Measurements from ENCODE around the gene GNAT1. TPM values are rescaled to one million over a fixed set of nuclear protein-coding genes. Genes with fewer than 3 reads are reported as not detected.

GNAT1 gene
- total and polyA plus RNA-seq, 3 experiments from 2014 or later: not detected

DNA sequence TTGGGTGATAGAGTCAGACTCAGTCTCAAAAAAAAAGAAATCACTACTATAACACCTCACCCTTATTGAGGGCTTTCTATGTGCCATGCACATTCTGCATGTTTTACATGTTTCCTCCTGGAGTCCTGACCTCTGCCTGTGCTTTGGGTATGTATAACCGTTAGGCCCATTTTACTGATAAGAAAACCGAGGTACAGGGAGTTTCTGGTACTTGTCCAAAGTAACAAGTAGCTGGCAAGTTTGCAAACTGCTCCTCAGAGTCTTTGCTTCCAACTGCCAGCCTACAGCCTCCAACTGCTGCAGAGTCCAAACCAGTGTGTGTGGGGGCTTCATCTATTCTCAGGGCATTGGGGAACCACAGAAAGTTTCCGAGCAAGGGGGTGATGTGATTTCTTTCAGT, 40.9 kb downstream of the GNAT1 start:
- Histone ChIP-seq H3K36me3 (ENCODE audit: insufficient read depth, low read length) (no peaks in the 10 kb centered on the region), H3K9me3 (ENCODE audit: low read length) (no peaks in the 10 kb centered on the region), H3K27ac (ENCODE audit: low read depth, low read length) (no peak overlapping the region), H3K4me3 (ENCODE audit: low read length) (no peak overlapping the region), H3K4me1 (ENCODE audit: insufficient read depth, low read length) (peaks cover 20% of the 10 kb centered on the region), H3K27me3 (ENCODE audit: insufficient read depth, low read length, poor library complexity, severe bottlenecking) (no peaks in the 10 kb centered on the region)
- Mint-ChIP-seq H3K4me1 (peaks cover 11 to 25% (median 19%) of the 10 kb centered on the region in 3 donors), H3K27ac (peak overlapping the region in 1 of 8 donors; percentile 82), H3K36me3 (peaks cover 0 to 11% (median 2%) of the 10 kb centered on the region in 3 donors), H3K9me3 (no peaks in the 10 kb centered on the region), H3K27me3 (no peaks in the 10 kb centered on the region), H3K4me3 (peak overlapping the region in 1 of 7 donors; percentile 40)
- ChIA-PET POLR2A (no interaction called here), CTCF (interaction anchor here (1.0 to 15.9 kb wide), 2 partner anchors 17 to 38 kb away, joined by 5 to 241 read pairs; no protein-coding TSS in a partner anchor)
- no peak for DNase-seq

GRCh38 chr3:50233176-50233575, 41.8 kb downstream of the GNAT1 start:
- no peaks in the 10 kb centered on the region for H3K9me3 Mint-ChIP-seq
- Histone ChIP-seq H3K27me3 (ENCODE audit: insufficient read depth, low read length, poor library complexity, severe bottlenecking) (no peaks in the 10 kb centered on the region), H3K4me1 (ENCODE audit: insufficient read depth, low read length) (peaks cover 15% of the 10 kb centered on the region), H3K27ac (ENCODE audit: low read depth, low read length) (no peak overlapping the region), H3K4me3 (ENCODE audit: low read length) (no peak overlapping the region), H3K9me3 (ENCODE audit: low read length) (no peaks in the 10 kb centered on the region), H3K36me3 (ENCODE audit: insufficient read depth, low read length) (no peaks in the 10 kb centered on the region)
- CTCF ChIA-PET: interaction anchor here (1.0 to 15.9 kb wide), 3 partner anchors 16 to 39 kb away, joined by 3 to 241 read pairs (median 5); no protein-coding TSS in a partner anchor
- DNase-seq: no peak
- peak overlapping the region in 1 of 7 donors; percentile 85 for H3K4me3 Mint-ChIP-seq
- no peaks in the 10 kb centered on the region for H3K27me3 Mint-ChIP-seq
- H3K4me1 Mint-ChIP-seq: peaks cover 11 to 20% (median 11%) of the 10 kb centered on the region in 3 donors
- peaks cover 0 to 18% (median 2%) of the 10 kb centered on the region in 3 donors for H3K36me3 Mint-ChIP-seq
- peak overlapping the region in 3 of 8 donors; percentile 24 to 78 (median 77) for H3K27ac Mint-ChIP-seq
- POLR2A ChIA-PET: interaction anchor here (0.6 kb wide), 3 partner anchors 11 to 144 kb away, joined by 3 to 4 read pairs (median 3); partner anchors contain the start of gene RBM5

GRCh38 chr3:50235716-50236483, 44.5 kb downstream of the GNAT1 start, which contains the start of gene GNAI2:
TSS of gene GNAI2 (plus strand) at chr3:50236204. CDS start at chr3:50236336, 132 bp downstream.
- Mint-ChIP-seq H3K36me3 (peaks cover 0 to 35% (median 1%) of the 10 kb centered on the region in 3 donors), H3K27ac (peak within 1 kb of the TSS; percentile 93 to 99 (median 96)), H3K4me3 (peak within 1 kb of the TSS; percentile 87 to 99 (median 98)), H3K27me3 (no peaks in the 10 kb centered on the region), H3K4me1 (peaks cover 28 to 35% (median 33%) of the 10 kb centered on the region in 3 donors), H3K9me3 (no peaks in the 10 kb centered on the region)
- DNase-seq: peak; percentile 98 to 99 (median 99)
- Histone ChIP-seq H3K9me3 (ENCODE audit: low read length) (no peaks in the 10 kb centered on the region), H3K27ac (ENCODE audit: low read depth, low read length) (peak within 1 kb of the TSS; percentile 71), H3K4me1 (ENCODE audit: insufficient read depth, low read length) (peaks cover 37% of the 10 kb centered on the region), H3K36me3 (ENCODE audit: insufficient read depth, low read length) (peaks cover 13% of the 10 kb centered on the region), H3K4me3 (ENCODE audit: low read length) (peak within 1 kb of the TSS; percentile 99), H3K27me3 (ENCODE audit: insufficient read depth, low read length, poor library complexity, severe bottlenecking) (no peaks in the 10 kb centered on the region)
- ChIA-PET CTCF (interaction anchor here (0.5 to 15.9 kb wide), 11 partner anchors 8 to 249 kb away, joined by 3 to 241 read pairs (median 7); partner anchors contain the start of gene RASSF1), POLR2A (interaction anchor here (0.6 to 3.0 kb wide), 11 partner anchors 8 to 1679 kb away, joined by 3 to 35 read pairs (median 5); partner anchors contain the start of genes C3orf18, IFRD2, LSMEM2 and QRICH1)

DNA sequence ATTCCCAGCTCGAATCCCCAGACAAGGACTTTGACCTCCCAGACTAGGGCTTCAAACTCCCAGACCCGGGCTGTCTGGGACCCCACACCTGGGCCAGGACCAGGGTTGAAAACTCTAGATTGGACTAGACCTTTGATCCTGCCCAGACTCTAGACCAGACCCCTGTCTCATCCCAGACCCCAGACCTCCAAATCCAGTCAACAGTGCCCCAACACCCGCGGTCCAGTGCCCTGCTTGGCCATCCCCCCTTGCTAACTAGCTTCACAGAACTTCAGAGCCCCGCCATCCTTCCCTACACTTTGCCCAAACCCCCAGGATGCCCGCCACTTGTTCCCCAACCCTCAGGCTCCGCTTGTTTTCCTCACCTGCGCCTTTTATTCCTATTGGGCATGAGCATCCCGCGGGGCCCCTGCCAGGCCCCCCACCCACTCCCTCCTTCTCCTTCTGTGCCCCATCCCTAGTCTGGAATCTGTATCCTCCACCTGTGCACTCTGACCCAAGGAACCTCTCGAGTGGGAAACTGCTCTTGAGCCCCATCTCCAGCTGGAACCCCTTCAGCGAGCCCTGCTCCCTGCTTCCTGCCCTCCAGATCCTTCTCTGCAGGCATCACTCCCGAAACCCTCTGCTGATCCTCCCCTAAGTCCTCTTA, 45.2 kb downstream of the GNAT1 start:
- peaks cover 44% of the 10 kb centered on the region for H3K4me1 ChIP-seq (ENCODE audit: insufficient read depth, low read length)
- H3K27me3 Mint-ChIP-seq: no peaks in the 10 kb centered on the region
- peak overlapping the region; percentile 93 to 99 (median 96) for H3K27ac Mint-ChIP-seq
- ChIA-PET CTCF (interaction anchor here (1.2 to 15.9 kb wide), 7 partner anchors 10 to 42 kb away, joined by 3 to 241 read pairs (median 11); no protein-coding TSS in a partner anchor), POLR2A (interaction anchor here (1.8 to 3.0 kb wide), 2 partner anchors 9 to 10 kb away, joined by 6 to 35 read pairs; no protein-coding TSS in a partner anchor)
- DNase-seq: no peak
- H3K9me3 Mint-ChIP-seq: no peaks in the 10 kb centered on the region
- H3K4me1 Mint-ChIP-seq: peaks cover 34 to 42% (median 38%) of the 10 kb centered on the region in 3 donors
- H3K36me3 Mint-ChIP-seq: peaks cover 0 to 41% (median 0%) of the 10 kb centered on the region in 3 donors
- no peaks in the 10 kb centered on the region for H3K9me3 ChIP-seq (ENCODE audit: low read length)
- H3K27me3 ChIP-seq (ENCODE audit: insufficient read depth, low read length, poor library complexity, severe bottlenecking): no peaks in the 10 kb centered on the region
- H3K4me3 Mint-ChIP-seq: peak overlapping the region; percentile 87 to 99 (median 98)
- peak overlapping the region; percentile 99 for H3K4me3 ChIP-seq (ENCODE audit: low read length)
- peak overlapping the region; percentile 71 for H3K27ac ChIP-seq (ENCODE audit: low read depth, low read length)
- peaks cover 13% of the 10 kb centered on the region for H3K36me3 ChIP-seq (ENCODE audit: insufficient read depth, low read length)

- Mint-ChIP-seq H3K27ac (peak overlapping the region; percentile 93 to 99 (median 96)), H3K4me1 (peaks cover 40 to 48% (median 44%) of the 10 kb centered on the region in 3 donors), H3K4me3 (peak overlapping the region; percentile 87 to 99 (median 98)), H3K27me3 (no peaks in the 10 kb centered on the region), H3K36me3 (peaks cover 0 to 41% (median 0%) of the 10 kb centered on the region in 3 donors), H3K9me3 (no peaks in the 10 kb centered on the region)
- Histone ChIP-seq H3K27me3 (ENCODE audit: insufficient read depth, low read length, poor library complexity, severe bottlenecking) (no peaks in the 10 kb centered on the region), H3K4me1 (ENCODE audit: insufficient read depth, low read length) (peaks cover 50% of the 10 kb centered on the region), H3K27ac (ENCODE audit: low read depth, low read length) (peak overlapping the region; percentile 71), H3K4me3 (ENCODE audit: low read length) (peak overlapping the region; percentile 99), H3K9me3 (ENCODE audit: low read length) (no peaks in the 10 kb centered on the region), H3K36me3 (ENCODE audit: insufficient read depth, low read length) (peaks cover 13% of the 10 kb centered on the region)
- POLR2A ChIA-PET: interaction anchor here (0.6 to 3.0 kb wide), 5 partner anchors 10 to 141 kb away, joined by 4 to 35 read pairs (median 6); no protein-coding TSS in a partner anchor
- CTCF ChIA-PET: interaction anchor here (0.8 to 15.9 kb wide), 5 partner anchors 11 to 55 kb away, joined by 3 to 241 read pairs (median 11); partner anchors contain the start of gene IFRD2
- peak in 2 of 5 donors; percentile 37 to 58 for DNase-seq
Measured at GRCh38 chr3:50237133-50237651, 45.8 kb downstream of the GNAT1 start.

DNA sequence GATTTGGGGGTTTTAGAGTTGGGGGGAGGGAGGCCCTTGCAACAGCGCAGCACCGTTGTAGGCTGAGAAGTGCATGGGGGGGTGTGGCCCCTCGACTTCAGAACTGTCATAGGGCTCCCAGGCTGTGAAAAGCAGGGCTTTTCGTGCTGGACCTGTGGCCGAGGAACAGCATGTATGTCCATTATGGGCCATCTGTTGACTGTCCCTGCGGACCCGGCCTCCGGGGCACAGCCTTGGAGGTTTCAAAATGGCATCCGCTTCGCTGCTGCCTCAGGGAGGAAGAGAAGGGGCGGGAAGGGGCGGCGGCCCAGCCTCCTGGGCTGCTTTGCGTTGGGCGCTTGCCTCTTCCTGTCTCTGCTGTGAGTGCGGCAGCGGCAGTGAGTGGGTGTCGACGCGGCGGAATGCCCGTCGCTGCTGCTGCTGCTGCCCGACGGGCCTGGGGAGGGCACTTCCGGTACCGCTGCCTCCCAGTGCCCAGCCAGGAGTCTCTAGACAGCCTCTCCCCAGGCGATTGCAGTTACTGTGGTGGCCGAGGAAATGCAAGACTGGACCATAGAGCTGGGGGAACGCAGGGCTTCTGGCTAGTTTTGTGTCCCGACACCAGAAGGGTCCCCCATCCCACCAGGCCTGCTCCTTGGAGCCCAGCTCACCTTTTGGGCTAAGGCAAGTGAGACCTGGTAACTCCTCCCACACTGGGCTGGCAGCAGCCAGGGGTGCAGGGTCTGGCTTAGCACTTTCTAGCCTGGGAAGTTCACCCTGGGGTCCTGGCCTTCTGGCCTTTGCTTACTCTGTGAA, 46.5 kb downstream of the GNAT1 start:
- peak overlapping the region; percentile 93 to 99 (median 96) for H3K27ac Mint-ChIP-seq
- H3K9me3 Mint-ChIP-seq: no peaks in the 10 kb centered on the region
- Histone ChIP-seq H3K27me3 (ENCODE audit: insufficient read depth, low read length, poor library complexity, severe bottlenecking) (no peaks in the 10 kb centered on the region), H3K4me1 (ENCODE audit: insufficient read depth, low read length) (peaks cover 58% of the 10 kb centered on the region), H3K36me3 (ENCODE audit: insufficient read depth, low read length) (peaks cover 13% of the 10 kb centered on the region), H3K4me3 (ENCODE audit: low read length) (peak overlapping the region; percentile 99), H3K27ac (ENCODE audit: low read depth, low read length) (peak overlapping the region; percentile 71), H3K9me3 (ENCODE audit: low read length) (no peaks in the 10 kb centered on the region)
- CTCF ChIA-PET: interaction anchor here (0.8 to 15.9 kb wide), 6 partner anchors 10 to 54 kb away, joined by 3 to 241 read pairs (median 8); partner anchors contain the start of gene IFRD2
- H3K4me3 Mint-ChIP-seq: peak overlapping the region; percentile 87 to 99 (median 98)
- peaks cover 0 to 45% (median 0%) of the 10 kb centered on the region in 3 donors for H3K36me3 Mint-ChIP-seq
- H3K27me3 Mint-ChIP-seq: no peaks in the 10 kb centered on the region
- peaks cover 47 to 55% (median 50%) of the 10 kb centered on the region in 3 donors for H3K4me1 Mint-ChIP-seq
- DNase-seq: peak; percentile 81 to 91 (median 83)
- POLR2A ChIA-PET: interaction anchor here (0.6 to 3.0 kb wide), 5 partner anchors 9 to 142 kb away, joined by 4 to 35 read pairs (median 6); no protein-coding TSS in a partner anchor
